AG04450 (cell line): ENCODE results near the gene C6orf136. TPM values are rescaled to one million over a fixed set of nuclear protein-coding genes. Genes with fewer than 3 reads are reported as not detected.
A peak's percentile ranks its signal among the peaks of the same experiment; 100 is the strongest.

ENCODE experiments used
- CTCF ChIA-PET: fragments of 300-600, 350-600 bp; formaldehyde crosslinking; extraction: SDS; loops from one replicate; lab custom pipeline; 2022; ENCODE audit warnings: antibody characterized with exemption, inconsistent platforms; lab: Charles Lee
- POLR2A ChIA-PET: fragments of 350-600 bp; formaldehyde crosslinking; extraction: SDS; loops from one replicate; lab custom pipeline; 2021; ENCODE audit warnings: antibody characterized with exemption, inconsistent platforms; lab: Yijun Ruan, JAX
- DNase-seq: peaks from one replicate; pipeline ENCODE4 v3.0.0-alpha.2; 2011; ENCODE audit warnings: low read depth, low spot score
- H3K27ac ChIP-seq: one replicate; pipeline ENCODE4 v1.5.1; 2012; ENCODE audit warnings: low read depth, low read length, control low read depth
- H3K27me3 ChIP-seq: one replicate; pipeline ENCODE4 v1.6.0; 2012; ENCODE audit warnings: low read length; ENCODE audit not compliant: control insufficient read depth, insufficient read depth
- H3K4me3 ChIP-seq: 2 replicates; pipeline ENCODE4 v1.5.1; 2011; ENCODE audit warnings: mild to moderate bottlenecking, low read depth, low read length, control low read depth
- H3K9me3 ChIP-seq: 2 replicates; pipeline ENCODE4 v1.5.1; 2012; ENCODE audit warnings: low read length; ENCODE audit not compliant: control insufficient read depth, insufficient read depth
- polyA plus RNA-seq: library from polyadenylated mRNA; depleted of rRNA; stranded (reverse); fragments of >200 nt; gene quantifications from 2 replicates; pipeline ENCODE4 v1.2.3, GENCODE V29; 2011
- TF ChIP-seq, protein P1 (sequence below): IDR thresholded peaks from 2 replicates; pipeline ENCODE4 v1.5.1; 2011; ENCODE audit warnings: low read depth, low read length, control low read depth, inconsistent platforms

Gene C6orf136
- polyA plus RNA-seq, 1 experiment = 5.1 TPM

DNA sequence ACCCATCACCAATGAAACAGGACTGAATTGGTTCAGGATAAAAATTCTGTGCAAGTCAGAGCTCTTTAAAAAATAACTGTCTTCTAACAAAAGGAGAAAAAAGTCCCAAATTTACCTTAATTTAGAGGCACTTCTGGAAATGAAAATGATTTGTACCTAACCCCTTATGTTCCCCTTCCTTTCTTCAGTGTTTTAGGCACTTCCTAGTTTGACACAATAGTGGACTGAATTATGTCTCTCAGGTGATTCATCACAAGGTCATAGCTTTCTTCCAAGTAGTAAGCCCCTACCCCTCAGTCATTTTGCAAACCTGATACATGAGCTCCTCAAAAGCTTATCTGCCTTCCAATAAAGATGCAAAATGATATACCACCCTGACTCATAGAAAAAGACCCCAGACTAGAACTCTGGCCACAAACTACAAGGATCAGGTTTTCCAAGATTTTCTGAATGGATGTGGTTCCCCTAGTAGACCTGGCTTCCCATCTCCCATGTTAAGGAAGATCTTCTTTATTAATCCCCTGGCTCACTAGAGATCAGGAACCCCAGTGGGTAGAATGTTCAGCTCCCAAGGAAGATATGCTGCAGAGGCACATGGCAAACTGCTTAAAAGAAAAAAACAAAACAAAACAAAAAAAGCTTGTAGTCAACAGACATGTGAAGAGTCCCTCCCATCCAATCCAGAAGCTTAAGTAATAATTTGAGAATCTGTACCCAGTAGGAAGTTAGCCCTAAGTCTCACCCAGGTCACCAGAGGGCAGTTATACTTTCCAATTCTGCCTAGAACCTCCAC lies 33.5 kb upstream of the C6orf136 start:
- Histone ChIP-seq H3K27me3 (no peaks in the 10 kb centered on the region), H3K9me3 (no peaks in the 10 kb centered on the region), H3K4me3 (no peak overlapping the region; the same call in 1 of the 2 replicates), H3K27ac (peak overlapping the region; percentile 39)
- DNase-seq = no peak
- ChIA-PET CTCF (interaction anchor here (0.9 to 3.3 kb wide), 4 partner anchors 17 to 131 kb away, joined by 3 to 28 read pairs (median 12); no protein-coding TSS in a partner anchor), POLR2A (interaction anchor here (0.6 to 4.7 kb wide), 8 partner anchors 9 to 128 kb away, joined by 3 to 69 read pairs (median 6); partner anchors contain the start of genes ABCF1, C6orf136, MDC1 and PRR3)
- TF ChIP-seq, protein P1, sequence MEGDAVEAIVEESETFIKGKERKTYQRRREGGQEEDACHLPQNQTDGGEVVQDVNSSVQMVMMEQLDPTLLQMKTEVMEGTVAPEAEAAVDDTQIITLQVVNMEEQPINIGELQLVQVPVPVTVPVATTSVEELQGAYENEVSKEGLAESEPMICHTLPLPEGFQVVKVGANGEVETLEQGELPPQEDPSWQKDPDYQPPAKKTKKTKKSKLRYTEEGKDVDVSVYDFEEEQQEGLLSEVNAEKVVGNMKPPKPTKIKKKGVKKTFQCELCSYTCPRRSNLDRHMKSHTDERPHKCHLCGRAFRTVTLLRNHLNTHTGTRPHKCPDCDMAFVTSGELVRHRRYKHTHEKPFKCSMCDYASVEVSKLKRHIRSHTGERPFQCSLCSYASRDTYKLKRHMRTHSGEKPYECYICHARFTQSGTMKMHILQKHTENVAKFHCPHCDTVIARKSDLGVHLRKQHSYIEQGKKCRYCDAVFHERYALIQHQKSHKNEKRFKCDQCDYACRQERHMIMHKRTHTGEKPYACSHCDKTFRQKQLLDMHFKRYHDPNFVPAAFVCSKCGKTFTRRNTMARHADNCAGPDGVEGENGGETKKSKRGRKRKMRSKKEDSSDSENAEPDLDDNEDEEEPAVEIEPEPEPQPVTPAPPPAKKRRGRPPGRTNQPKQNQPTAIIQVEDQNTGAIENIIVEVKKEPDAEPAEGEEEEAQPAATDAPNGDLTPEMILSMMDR = no peak

DNA sequence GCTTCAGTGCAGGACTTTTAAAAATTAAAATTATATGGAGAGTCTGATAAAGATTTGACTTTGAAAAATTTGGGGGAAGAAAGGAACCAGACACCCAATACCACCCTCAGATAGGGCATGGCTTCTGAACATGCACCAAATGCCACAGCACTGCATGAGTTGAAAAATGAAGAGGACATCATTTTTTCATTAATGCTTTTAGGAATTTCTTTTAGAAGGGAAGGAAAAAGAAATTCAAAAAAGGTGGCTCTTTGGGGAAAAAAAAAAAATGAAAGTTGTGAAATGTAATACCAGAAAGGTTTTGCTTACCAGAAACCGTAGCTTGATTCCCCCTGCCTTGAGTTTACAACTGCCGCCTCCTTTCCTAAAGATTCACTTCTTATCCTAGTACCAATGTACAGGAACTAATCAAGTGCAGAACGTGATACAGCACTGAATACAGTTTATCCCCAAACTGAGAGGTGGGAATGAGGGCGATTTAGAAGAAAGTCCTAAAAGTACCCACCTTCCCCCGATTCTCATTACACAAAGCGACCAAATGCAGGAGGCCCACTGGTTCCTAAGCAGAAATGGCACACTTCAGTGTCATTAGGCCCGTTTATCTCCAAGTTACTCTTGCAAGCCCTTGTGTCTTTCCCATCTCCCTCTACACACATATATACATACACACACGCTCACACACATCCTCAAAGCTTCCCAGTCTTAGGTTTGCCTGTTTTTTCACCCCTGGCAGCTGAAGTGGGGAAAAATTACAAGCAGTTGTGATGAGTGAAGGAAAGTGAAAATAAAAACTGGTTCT lies 32.7 kb upstream of the C6orf136 start:
- no peak for DNase-seq
- TF ChIP-seq, protein P1 = no peak
- POLR2A ChIA-PET = interaction anchor here (0.6 to 4.7 kb wide), 18 partner anchors 10 to 1789 kb away, joined by 3 to 69 read pairs (median 6); partner anchors contain the start of genes ABCF1, C6orf136, DHX16 and MDC1
- Histone ChIP-seq H3K27me3 (no peaks in the 10 kb centered on the region), H3K27ac (peak overlapping the region; percentile 47), H3K4me3 (peak overlapping the region; percentile 59), H3K9me3 (no peaks in the 10 kb centered on the region)
- CTCF ChIA-PET = interaction anchor here (0.7 to 3.3 kb wide), 3 partner anchors 17 to 74 kb away, joined by 5 to 28 read pairs (median 18); no protein-coding TSS in a partner anchor

DNA sequence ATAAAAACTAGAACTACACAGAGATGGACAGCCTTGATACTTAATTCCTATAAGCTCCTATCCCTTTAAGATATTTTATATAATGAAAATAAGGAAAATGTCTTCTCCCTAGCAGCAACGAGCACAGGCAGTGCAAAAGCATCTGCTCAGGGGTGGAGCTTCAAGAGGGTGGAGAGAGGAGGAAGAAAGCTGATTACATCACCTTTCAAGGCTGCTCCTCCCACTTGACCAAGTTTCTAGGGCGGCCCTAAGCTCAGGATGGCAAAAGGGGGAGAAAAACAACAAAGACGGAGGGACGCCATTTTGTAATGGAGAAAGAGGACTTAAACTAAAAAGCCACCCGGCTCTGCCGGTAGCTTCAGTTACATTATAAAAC lies 32.1 kb upstream of the C6orf136 start:
- DNase-seq = peak; percentile 96
- Histone ChIP-seq H3K4me3 (peak overlapping the region; percentile 94), H3K27me3 (no peaks in the 10 kb centered on the region), H3K27ac (peak overlapping the region; percentile 87), H3K9me3 (no peaks in the 10 kb centered on the region)
- ChIA-PET POLR2A (interaction anchor here (0.6 to 4.7 kb wide), 17 partner anchors 11 to 1790 kb away, joined by 3 to 69 read pairs (median 6); partner anchors contain the start of genes ABCF1, C6orf136, DHX16 and MDC1), CTCF (interaction anchor here (0.7 to 3.3 kb wide), 2 partner anchors 18 to 73 kb away, joined by 5 to 28 read pairs; no protein-coding TSS in a partner anchor)
- TF ChIP-seq, protein P1 = no peak

DNA sequence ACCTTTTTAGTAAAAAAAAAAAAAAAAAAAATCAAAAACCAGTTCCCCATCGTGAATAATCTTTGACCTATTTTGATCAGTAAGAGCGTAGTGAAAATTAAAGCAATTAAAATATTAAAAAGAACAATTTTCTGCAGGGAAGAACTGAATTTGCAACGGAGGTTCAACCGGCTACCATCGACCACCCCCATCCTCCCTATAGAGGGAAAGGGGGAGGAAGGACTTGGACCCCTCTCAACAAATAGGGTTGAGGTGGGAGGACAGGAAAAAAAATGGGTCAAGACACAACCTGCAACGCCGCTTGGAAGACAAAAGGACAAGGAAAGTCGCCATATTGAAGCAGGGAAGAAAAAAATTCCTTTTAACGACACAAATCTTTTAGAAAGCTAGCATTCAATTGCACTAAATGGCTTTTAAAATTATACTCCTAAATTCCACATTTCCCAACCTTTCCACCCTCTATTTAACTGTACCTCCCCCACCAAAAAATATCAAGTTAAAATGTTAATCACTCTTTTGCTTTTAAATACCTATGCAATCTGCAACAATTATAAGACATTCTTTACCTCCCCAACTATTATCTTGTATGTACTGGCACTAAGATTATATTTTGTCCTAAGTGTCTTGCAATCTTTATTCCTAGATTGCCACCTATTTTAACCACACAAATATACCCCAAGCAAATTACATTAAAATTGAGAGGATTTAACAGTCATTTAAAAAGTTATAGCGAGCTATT lies 31.5 kb upstream of the C6orf136 start:
- POLR2A ChIA-PET = interaction anchor here (0.6 to 4.7 kb wide), 17 partner anchors 11 to 1790 kb away, joined by 3 to 69 read pairs (median 6); partner anchors contain the start of genes ABCF1, C6orf136, DHX16 and MDC1
- CTCF ChIA-PET = interaction anchor here (0.7 kb wide), 1 partner anchor 73 kb away, joined by 5 read pairs; no protein-coding TSS in a partner anchor
- H3K9me3 ChIP-seq = no peaks in the 10 kb centered on the region
- TF ChIP-seq, protein P1 = no peak
- H3K27ac ChIP-seq = peak overlapping the region; percentile 88
- DNase-seq = peak; percentile 88
- peak overlapping the region; percentile 94 for H3K4me3 ChIP-seq
- no peaks in the 10 kb centered on the region for H3K27me3 ChIP-seq
